HCT116 (cell line): ENCODE measurements around the gene F8A2. TPM values are rescaled to one million over a fixed set of nuclear protein-coding genes. Genes with fewer than 3 reads are reported as not detected.
"Not testable (repeated sequence)": the region's sequence is repeated elsewhere in the genome, so short reads cannot be mapped to it uniquely, and the experiment has no call there.

Experiments used
- ATAC-seq: fragments of 200-7000 bp; cut with Tn5 transposase; 2 replicates; pipeline ENCODE4 v1.9.1; 2020; ENCODE audit warnings: mild to moderate bottlenecking, moderate library complexity
- BruUV-seq: library from RNA; stranded (reverse); fragments of 400-500 nt; replicated peaks from 2 replicates; lab custom pipeline; 2021; lab: Mats Ljungman, UMichigan
- CTCF ChIA-PET: fragments of 300-600 bp; sonication (Branson Sonifier 250); formaldehyde crosslinking; loops from one replicate; lab custom pipeline; 2021; ENCODE audit warnings: antibody characterized with exemption; lab: Charles Lee
- POLR2A ChIA-PET: fragments of 300-600, 350-600 bp; sonication (Branson Sonifier 250); formaldehyde crosslinking; loops from one replicate; lab custom pipeline; 2021; ENCODE audit warnings: antibody characterized with exemption; lab: Charles Lee
- RAD21 ChIA-PET, 2 experiments: fragments of 300-600 bp; sonication (Branson Sonifier 250); formaldehyde crosslinking; loops; one replicate each; lab custom pipeline; 2023; ENCODE audit warnings: low total read pairs in 2 of 2; ENCODE audit not compliant: uncharacterized antibody in 2 of 2, unreplicated experiment in 2 of 2, low non-redundant PET in 1 of 2; lab: Charles Lee
- DNase-seq: peaks from one replicate; pipeline ENCODE4 v3.0.0-alpha.2; 2010; ENCODE audit warnings: low read depth, low spot score
- H2AFZ ChIP-seq: fragments of 200-600 bp; shearing (Covaris generic), sonication (generic); 2 replicates; pipeline ENCODE4 v1.6.1; 2017; ENCODE audit warnings: low read depth, mixed run types, mixed read lengths, antibody characterized with exemption, low read length; ENCODE audit not compliant: poor library complexity, severe bottlenecking
- H3K27ac ChIP-seq: 2 replicates; pipeline ENCODE4 v1.5.1; 2012; ENCODE audit warnings: low read depth, low read length
- H3K27me3 ChIP-seq: fragments of 200-600 bp; sonication (generic); 2 replicates; pipeline ENCODE4 v1.6.1; 2016; ENCODE audit warnings: mixed run types, low read length, mixed read lengths; ENCODE audit not compliant: insufficient read depth
- H3K36me3 ChIP-seq, 2 experiments: fragments of 200-500 bp in 1 of 2; fragments of 200-600 bp in 1 of 2; sonication (Bioruptor generic) in 1 of 2; sonication (generic) in 1 of 2; 2 replicates each; pipeline versions ENCODE4 v1.5.1 to v1.6.1; 2014 to 2016; ENCODE audit warnings: low read length in 2 of 2, inconsistent platforms in 1 of 2, mixed read lengths in 1 of 2, mixed run types in 1 of 2; ENCODE audit not compliant: insufficient read depth in 2 of 2, control insufficient read depth in 1 of 2
- H3K4me1 ChIP-seq, 2 experiments: fragments of 200-600 bp in 1 of 2; sonication (generic) in 1 of 2; 2 replicates each; pipeline versions ENCODE4 v1.5.1 to v1.6.1; 2012 to 2017; ENCODE audit warnings: low read length in 2 of 2, inconsistent platforms in 1 of 2, mild to moderate bottlenecking in 1 of 2, mixed read lengths in 1 of 2, mixed run types in 1 of 2, moderate library complexity in 1 of 2; ENCODE audit not compliant: insufficient read depth in 2 of 2, control insufficient read depth in 1 of 2
- H3K4me2 ChIP-seq: fragments of 200-600 bp; sonication (generic); 2 replicates; pipeline ENCODE4 v1.6.1; 2017; ENCODE audit warnings: mixed run types, low read length, mixed read lengths
- H3K4me3 ChIP-seq, 2 experiments: fragments of 200-600 bp in 1 of 2; sonication (generic) in 1 of 2; replicated peaks in 1 of 2; 2 replicates each; pipeline ENCODE4 v1.5.1; 2011 to 2016; ENCODE audit warnings: low read length in 2 of 2, control low read depth in 1 of 2, low read depth in 1 of 2, mild to moderate bottlenecking in 1 of 2, mixed read lengths in 1 of 2, mixed run types in 1 of 2
- H3K79me2 ChIP-seq: fragments of 200-600 bp; sonication (generic); 2 replicates; pipeline ENCODE4 v1.6.1; 2017; ENCODE audit warnings: mild to moderate bottlenecking, mixed run types, low read length, moderate library complexity, mixed read lengths; ENCODE audit not compliant: insufficient read depth
- H3K9ac ChIP-seq: fragments of 200-600 bp; sonication (generic); 2 replicates; pipeline ENCODE4 v1.6.1; 2016; ENCODE audit warnings: low read length, mixed read lengths
- H3K9me2 ChIP-seq: fragments of 200-600 bp; sonication (generic), shearing (Covaris generic); 2 replicates; pipeline ENCODE4 v1.6.1; 2017; ENCODE audit warnings: mixed run types, mild to moderate bottlenecking, moderate library complexity; ENCODE audit not compliant: insufficient read depth
- H3K9me3 ChIP-seq, 2 experiments: fragments of 200-500 bp in 1 of 2; fragments of 200-600 bp in 1 of 2; sonication (Bioruptor generic) in 1 of 2; sonication (generic) in 1 of 2; 2 replicates each; pipeline ENCODE4 v1.6.1; 2014 to 2017; ENCODE audit warnings: low read length in 2 of 2, mixed read lengths in 2 of 2, inconsistent platforms in 1 of 2, low read depth in 1 of 2, mild to moderate bottlenecking in 1 of 2, mixed run types in 1 of 2, moderate library complexity in 1 of 2; ENCODE audit not compliant: control insufficient read depth in 1 of 2, insufficient read depth in 1 of 2
- H4K20me1 ChIP-seq: fragments of 200-600 bp; sonication (generic), shearing (Covaris generic); 2 replicates; pipeline ENCODE4 v1.6.1; 2017; ENCODE audit warnings: mixed run types, mild to moderate bottlenecking, moderate library complexity; ENCODE audit not compliant: insufficient read depth
- EZH2phosphoT487 ChIP-seq: fragments of 200-600 bp; IDR thresholded peaks from 2 replicates; pipeline ENCODE4 v1.6.1; 2018; ENCODE audit warnings: antibody characterized with exemption, borderline replicate concordance
- POLR2A ChIP-seq: IDR thresholded peaks from 2 replicates; pipeline ENCODE4 v1.7.0; 2011; ENCODE audit warnings: borderline replicate concordance; ENCODE audit not compliant: insufficient read depth, insufficient read length; ENCODE audit errors: extremely low read depth
- POLR2AphosphoS5 ChIP-seq: IDR thresholded peaks from 2 replicates; pipeline ENCODE4 v1.6.1; 2011; ENCODE audit warnings: mild to moderate bottlenecking, low read depth, low read length, moderate library complexity
- REST ChIP-seq: IDR thresholded peaks from 2 replicates; pipeline ENCODE4 v1.6.1; 2012; ENCODE audit warnings: low read depth
- SIN3A ChIP-seq: IDR thresholded peaks from 2 replicates; pipeline ENCODE4 v1.6.1; 2012; ENCODE audit warnings: low read depth
- ZBTB33 ChIP-seq: IDR thresholded peaks from 2 replicates; pipeline ENCODE4 v1.6.1; 2011; ENCODE audit warnings: mild to moderate bottlenecking, low read length, moderate library complexity; ENCODE audit not compliant: insufficient replicate concordance; ENCODE audit errors: extremely low read depth
- intact Hi-C: fragments of 100-400 bp; cut with micrococcal nuclease; formaldehyde crosslinking; loops from 2 replicates; pipeline ENCODE4 v1.10.0; 2022
- total RNA-seq: library from RNA; stranded (reverse); gene quantifications from one replicate; pipeline ENCODE4 v1.2.1, GENCODE V29; 2021; ENCODE audit not compliant: unreplicated experiment

F8A2 gene
- total RNA-seq, 1 experiment from 2014 or later: not detected

- ATAC-seq, H3K9me3 ChIP-seq, H3K4me1 ChIP-seq, H2AFZ ChIP-seq, H3K36me3 ChIP-seq, CTCF ChIA-PET, intact Hi-C loops, H4K20me1 ChIP-seq, H3K4me3 ChIP-seq, H3K27me3 ChIP-seq, H3K4me2 ChIP-seq, H3K9ac ChIP-seq, DNase-seq, H3K79me2 ChIP-seq, POLR2A ChIA-PET, BruUV-seq, H3K9me2 ChIP-seq, H3K27ac ChIP-seq, RAD21 ChIA-PET: not testable (repeated sequence)
Measured at GRCh38 chrX:155379802-155380201, 2.1 kb upstream of the F8A2 start.

- not testable (repeated sequence) for BruUV-seq
Measured at GRCh38 chrX:155382529-155382967, 653 bp downstream of the F8A2 start.

GRCh38 chrX:155389634-155390033, 7.7 kb downstream of the F8A2 start:
- H3K9ac ChIP-seq: no peak overlapping the region
- no peaks in the 10 kb centered on the region for H3K79me2 ChIP-seq
- TF ChIP-seq REST: no peak
- TF ChIP-seq EZH2phosphoT487: no peak
- TF ChIP-seq SIN3A: no peak
- no peak for TF ChIP-seq POLR2AphosphoS5
- TF ChIP-seq POLR2A: no peak
- no peak for TF ChIP-seq ZBTB33
- no TSS peak for BruUV-seq
- no peaks in the 10 kb centered on the region for H3K36me3 ChIP-seq
- H3K4me3 ChIP-seq: no peak overlapping the region
- no peaks in the 10 kb centered on the region for H3K27me3 ChIP-seq
- no peaks in the 10 kb centered on the region for H4K20me1 ChIP-seq
- ChIA-PET POLR2A (no interaction called here), CTCF (no interaction called here), RAD21 (no interaction called here)
- intact Hi-C loops: no loop called here
- H3K27ac ChIP-seq: no peak overlapping the region
- DNase-seq (no peak), ATAC-seq (no peak)
- no peaks in the 10 kb centered on the region for H3K9me2 ChIP-seq
- no peak overlapping the region for H3K4me2 ChIP-seq
- H3K4me1 ChIP-seq: no peaks in the 10 kb centered on the region
- no peaks in the 10 kb centered on the region for H3K9me3 ChIP-seq
- H2AFZ ChIP-seq: no peak overlapping the region

More at GRCh38 chrX:155382529-155382967, 653 bp downstream of the F8A2 start:
- H3K27me3 ChIP-seq, RAD21 ChIA-PET, H3K4me3 ChIP-seq, H2AFZ ChIP-seq, intact Hi-C loops, H3K4me1 ChIP-seq, DNase-seq, H3K4me2 ChIP-seq, CTCF ChIA-PET, H3K27ac ChIP-seq, H3K9me2 ChIP-seq, H3K36me3 ChIP-seq, H3K9ac ChIP-seq, POLR2A ChIA-PET, H3K9me3 ChIP-seq, H4K20me1 ChIP-seq, H3K79me2 ChIP-seq: not testable (repeated sequence)
- ATAC-seq: peak; percentile 63
